ENCODE measurements around the gene TBX2.

Gene TBX2

DNA sequence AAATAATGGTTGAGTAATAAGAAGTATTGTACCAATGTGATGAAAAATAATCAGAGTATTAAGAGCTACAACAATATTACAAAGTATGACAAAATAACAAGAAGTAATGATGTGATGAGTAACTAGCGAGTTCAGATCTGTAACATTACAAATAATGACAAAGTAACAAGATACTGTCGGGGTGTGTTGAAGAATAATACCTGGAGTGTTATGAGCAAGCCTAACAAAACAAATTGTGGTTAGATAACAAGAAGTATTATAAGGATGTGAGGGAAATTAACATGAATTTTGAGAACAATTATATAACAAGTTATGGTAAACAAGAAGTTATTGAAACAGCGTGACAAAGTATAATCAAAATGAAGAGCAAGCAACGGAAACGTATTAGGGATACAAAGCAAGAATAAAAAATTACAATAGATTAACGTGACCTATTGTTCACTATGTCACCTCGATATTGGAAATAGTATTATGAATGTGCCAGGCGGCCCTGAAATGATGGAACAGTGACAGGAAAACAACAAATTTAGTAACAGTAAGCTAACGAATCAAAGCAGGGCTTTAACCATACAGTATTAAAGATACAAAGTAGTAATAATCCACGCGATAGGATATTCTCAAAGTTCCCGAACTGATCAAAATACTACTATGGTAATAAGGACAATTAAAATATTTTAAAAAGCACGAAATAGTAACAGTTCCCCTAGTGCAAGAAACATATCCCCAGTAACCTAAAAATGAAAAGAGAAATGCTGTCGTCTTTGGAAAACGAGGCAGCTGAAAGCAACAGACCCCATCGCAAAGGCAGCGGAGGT is 54.1 kb downstream of the TBX2 start:
- Histone ChIP-seq H3K79me2 (ENCODE audit: control insufficient read depth, insufficient read depth, low read length, poor library complexity) (peaks cover 2% of the 10 kb centered on the region), H3K4me3 (ENCODE audit: low read depth, low read length) (no peak overlapping the region), H3K14ac (ENCODE audit: low read length) (no peak overlapping the region), H2AFZ (ENCODE audit: insufficient read depth, low read length, poor library complexity) (no peak overlapping the region), H3K23ac (ENCODE audit: low read length) (no peak overlapping the region), H2BK120ac (ENCODE audit: insufficient read depth, low read length, poor library complexity) (no peak overlapping the region), H3K4me2 (ENCODE audit: low read length) (no peak overlapping the region), H4K8ac (ENCODE audit: low read depth, low read length) (no peak overlapping the region), H4K12ac (ENCODE audit: low read depth, low read length) (no peak overlapping the region), H3K9me3 (ENCODE audit: insufficient read depth, low read depth, low read length) (peaks cover 8% of the 10 kb centered on the region), H2AK5ac (ENCODE audit: low read length) (no peak overlapping the region), H2BK5ac (ENCODE audit: low read depth, low read length, poor library complexity) (no peak overlapping the region), H3K27ac (ENCODE audit: low read depth, low read length) (no peak overlapping the region), H3K79me1 (ENCODE audit: low read length) (no peaks in the 10 kb centered on the region), H3K27me3 (ENCODE audit: insufficient read depth, low read length) (peaks cover 74% of the 10 kb centered on the region), H3K18ac (ENCODE audit: low read length) (no peak overlapping the region), H3K4ac (ENCODE audit: low read depth, low read length) (no peak overlapping the region), H2BK12ac (ENCODE audit: low read length) (no peak overlapping the region), H3K36me3 (ENCODE audit: control insufficient read depth in 1 of 2, insufficient read depth in 2 of 2, low read length in 2 of 2) (no peaks in the 10 kb centered on the region), H3K4me1 (ENCODE audit: control insufficient read depth in 1 of 2, insufficient read depth in 2 of 2, low read length in 2 of 2) (peaks cover 9 to 17% of the 10 kb centered on the region in 2 experiments), H4K91ac (ENCODE audit: low read depth, low read length) (no peak overlapping the region), H3K9ac (ENCODE audit: low read length) (no peak overlapping the region)
- DNase-seq: no peak
- no CpG with 5 or more reads among the region's 17 CpGs for WGBS (ENCODE audit: extremely low coverage, insufficient coverage, insufficient read length)

DNA sequence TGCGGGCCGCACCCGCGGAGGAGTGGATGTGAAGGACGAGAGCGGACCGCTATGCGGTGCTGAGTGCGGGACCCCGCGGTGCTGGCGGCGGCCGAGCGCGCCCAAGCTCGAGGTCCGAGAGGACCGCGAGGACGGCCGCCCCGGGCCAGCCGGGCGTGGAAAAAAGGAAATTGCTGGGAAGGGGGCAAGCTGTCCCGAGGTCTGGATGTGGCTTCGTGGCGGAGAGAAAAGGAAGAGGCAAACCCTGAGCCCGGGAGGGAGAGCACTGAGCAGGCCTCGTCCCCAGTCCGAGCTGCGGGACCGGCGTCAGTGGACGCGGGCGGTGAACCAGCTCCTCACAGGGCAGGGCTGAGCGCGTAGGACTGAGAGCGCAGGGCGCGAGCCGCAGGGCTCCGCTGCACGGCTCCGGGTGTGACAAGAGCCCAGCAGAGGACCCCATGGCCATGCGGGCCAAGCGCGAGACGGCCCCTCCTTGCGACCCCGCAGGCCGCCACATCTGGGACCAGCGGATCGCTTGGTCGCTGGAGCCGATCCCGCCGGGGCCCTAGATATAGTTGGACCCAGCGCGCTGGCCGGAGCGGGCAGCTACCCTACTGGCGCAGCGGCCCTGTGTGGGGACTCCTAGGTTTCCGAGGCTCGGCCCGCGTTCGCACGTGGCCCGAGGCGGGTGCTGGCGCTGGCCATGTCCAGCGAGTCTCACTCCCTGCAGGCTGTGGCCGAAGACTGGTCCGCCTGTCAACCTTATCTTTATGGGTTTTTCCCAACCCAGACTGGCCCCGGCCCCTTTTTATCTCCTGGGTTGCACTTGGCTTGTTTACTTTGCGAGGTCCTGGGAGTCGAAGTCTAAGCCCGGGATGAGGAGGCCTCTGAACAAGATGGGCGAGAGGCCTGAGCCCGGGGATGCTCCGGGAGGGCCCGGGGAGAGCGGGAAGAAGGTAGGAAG is 55.0 kb downstream of the TBX2 start:
- H3K9ac ChIP-seq (ENCODE audit: low read length): no peak overlapping the region
- H2AFZ ChIP-seq (ENCODE audit: insufficient read depth, low read length, poor library complexity): no peak overlapping the region
- no peak overlapping the region for H3K18ac ChIP-seq (ENCODE audit: low read length)
- no peak overlapping the region for H4K91ac ChIP-seq (ENCODE audit: low read depth, low read length)
- peaks cover 82% of the 10 kb centered on the region for H3K27me3 ChIP-seq (ENCODE audit: insufficient read depth, low read length)
- H3K23ac ChIP-seq (ENCODE audit: low read length): no peak overlapping the region
- no peaks in the 10 kb centered on the region for H3K79me1 ChIP-seq (ENCODE audit: low read length)
- no CpG with 5 or more reads among the region's 86 CpGs for WGBS (ENCODE audit: extremely low coverage, insufficient coverage, insufficient read length)
- H3K9me3 ChIP-seq (ENCODE audit: insufficient read depth, low read depth, low read length): peaks cover 8% of the 10 kb centered on the region
- DNase-seq: no peak
- H2AK5ac ChIP-seq (ENCODE audit: low read length): no peak overlapping the region
- H3K4me1 ChIP-seq (ENCODE audit: control insufficient read depth in 1 of 2, insufficient read depth in 2 of 2, low read length in 2 of 2): peaks cover 9 to 17% of the 10 kb centered on the region in 2 experiments
- peaks cover 2% of the 10 kb centered on the region for H3K79me2 ChIP-seq (ENCODE audit: control insufficient read depth, insufficient read depth, low read length, poor library complexity)
- no peak overlapping the region for H3K27ac ChIP-seq (ENCODE audit: low read depth, low read length)
- no peak overlapping the region for H3K14ac ChIP-seq (ENCODE audit: low read length)
- H3K4me3 ChIP-seq (ENCODE audit: low read depth, low read length): no peak overlapping the region
- peak overlapping the region; percentile 18 for H3K4me2 ChIP-seq (ENCODE audit: low read length)
- H4K12ac ChIP-seq (ENCODE audit: low read depth, low read length): no peak overlapping the region
- no peak overlapping the region for H2BK120ac ChIP-seq (ENCODE audit: insufficient read depth, low read length, poor library complexity)
- no peaks in the 10 kb centered on the region for H3K36me3 ChIP-seq (ENCODE audit: control insufficient read depth in 1 of 2, insufficient read depth in 2 of 2, low read length in 2 of 2)
- no peak overlapping the region for H2BK12ac ChIP-seq (ENCODE audit: low read length)
- no peak overlapping the region for H2BK5ac ChIP-seq (ENCODE audit: low read depth, low read length, poor library complexity)
- H4K8ac ChIP-seq (ENCODE audit: low read depth, low read length): no peak overlapping the region
- no peak overlapping the region for H3K4ac ChIP-seq (ENCODE audit: low read depth, low read length)

DNA sequence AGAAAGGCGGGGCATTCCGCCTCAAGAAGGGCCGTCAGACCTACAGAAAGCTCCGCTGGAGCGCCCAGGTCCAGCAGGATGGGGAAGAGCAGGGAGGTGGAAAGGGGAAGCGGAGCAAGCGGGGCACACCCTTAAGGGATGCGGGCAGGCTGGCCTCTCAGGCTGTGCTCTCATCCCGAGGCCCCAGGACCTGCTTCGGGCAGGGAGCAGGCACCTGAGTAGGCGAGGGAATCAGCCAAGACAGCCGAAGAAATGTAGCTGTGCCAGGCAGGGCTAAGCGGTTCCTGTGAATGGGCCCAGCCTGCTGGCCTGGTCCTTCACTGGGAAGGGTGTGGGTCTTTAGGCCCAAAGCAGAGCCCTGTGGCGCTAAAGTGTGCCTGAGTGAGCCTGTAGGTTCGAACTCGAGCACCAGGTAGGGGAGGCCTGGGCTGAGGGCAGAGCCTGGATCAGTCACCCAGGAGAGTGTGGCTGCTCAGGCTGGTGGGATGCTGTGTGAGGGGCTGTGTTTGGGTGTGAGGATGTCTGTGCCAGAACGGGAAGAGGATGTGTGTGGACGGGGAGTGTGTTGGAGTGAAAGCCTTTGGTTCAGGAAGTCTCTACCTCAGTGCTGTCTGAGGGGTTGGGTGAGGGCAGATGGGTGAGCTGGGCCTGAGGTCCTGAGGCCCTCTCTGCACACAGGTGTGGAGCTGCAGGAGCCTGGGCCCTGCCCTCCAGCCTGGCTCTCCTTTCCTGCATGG is 55.8 kb downstream of the TBX2 start:
- H3K4me1 ChIP-seq (ENCODE audit: control insufficient read depth in 1 of 2, insufficient read depth in 2 of 2, low read length in 2 of 2): peaks cover 9 to 17% of the 10 kb centered on the region in 2 experiments
- H4K12ac ChIP-seq (ENCODE audit: low read depth, low read length): no peak overlapping the region
- peaks cover 8% of the 10 kb centered on the region for H3K9me3 ChIP-seq (ENCODE audit: insufficient read depth, low read depth, low read length)
- H2AK5ac ChIP-seq (ENCODE audit: low read length): no peak overlapping the region
- H4K91ac ChIP-seq (ENCODE audit: low read depth, low read length): no peak overlapping the region
- H3K27me3 ChIP-seq (ENCODE audit: insufficient read depth, low read length): peaks cover 88% of the 10 kb centered on the region
- H2BK12ac ChIP-seq (ENCODE audit: low read length): no peak overlapping the region
- H4K8ac ChIP-seq (ENCODE audit: low read depth, low read length): no peak overlapping the region
- no peak overlapping the region for H3K4me2 ChIP-seq (ENCODE audit: low read length)
- H3K27ac ChIP-seq (ENCODE audit: low read depth, low read length): no peak overlapping the region
- no peak overlapping the region for H2AFZ ChIP-seq (ENCODE audit: insufficient read depth, low read length, poor library complexity)
- WGBS (ENCODE audit: extremely low coverage, insufficient coverage, insufficient read length): no CpG with 5 or more reads among the region's 18 CpGs
- H3K79me2 ChIP-seq (ENCODE audit: control insufficient read depth, insufficient read depth, low read length, poor library complexity): peaks cover 2% of the 10 kb centered on the region
- DNase-seq: no peak
- H3K9ac ChIP-seq (ENCODE audit: low read length): no peak overlapping the region
- no peak overlapping the region for H3K18ac ChIP-seq (ENCODE audit: low read length)
- H3K14ac ChIP-seq (ENCODE audit: low read length): no peak overlapping the region
- no peak overlapping the region for H2BK5ac ChIP-seq (ENCODE audit: low read depth, low read length, poor library complexity)
- no peak overlapping the region for H3K4ac ChIP-seq (ENCODE audit: low read depth, low read length)
- no peak overlapping the region for H3K23ac ChIP-seq (ENCODE audit: low read length)
- H3K36me3 ChIP-seq (ENCODE audit: control insufficient read depth in 1 of 2, insufficient read depth in 2 of 2, low read length in 2 of 2): no peaks in the 10 kb centered on the region
- H3K4me3 ChIP-seq (ENCODE audit: low read depth, low read length): peak overlapping the region; percentile 52
- H3K79me1 ChIP-seq (ENCODE audit: low read length): no peaks in the 10 kb centered on the region
- no peak overlapping the region for H2BK120ac ChIP-seq (ENCODE audit: insufficient read depth, low read length, poor library complexity)

DNA sequence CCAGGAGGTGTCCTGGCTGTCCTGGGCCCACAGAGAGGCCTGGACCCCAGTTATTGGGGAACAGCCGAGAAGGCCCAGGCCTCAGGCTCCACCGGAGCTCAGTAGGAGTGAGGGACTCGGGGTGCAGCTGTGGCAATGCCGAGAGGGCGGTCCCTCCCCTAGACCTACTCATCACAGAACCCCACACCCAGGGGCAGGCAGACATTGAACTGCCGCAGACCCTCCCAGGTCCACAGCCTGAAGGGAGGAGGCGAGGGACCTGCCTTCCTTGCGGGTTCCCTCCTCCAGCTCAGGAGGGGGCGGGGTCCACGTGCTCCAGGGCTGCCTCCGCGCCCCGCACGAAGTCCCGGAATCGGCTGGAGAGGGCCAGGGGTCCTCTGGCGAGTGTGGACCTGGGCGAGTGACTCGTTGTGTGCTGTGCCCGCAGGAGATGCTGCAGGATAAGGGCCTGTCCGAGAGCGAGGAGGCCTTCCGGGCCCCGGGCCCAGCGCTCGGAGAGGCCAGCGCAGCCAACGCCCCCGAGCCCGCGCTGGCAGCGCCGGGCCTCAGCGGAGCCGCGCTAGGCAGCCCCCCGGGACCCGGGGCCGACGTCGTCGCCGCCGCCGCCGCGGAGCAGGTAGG is 56.5 kb downstream of the TBX2 start:
- no peak overlapping the region for H3K14ac ChIP-seq (ENCODE audit: low read length)
- no peak overlapping the region for H2BK5ac ChIP-seq (ENCODE audit: low read depth, low read length, poor library complexity)
- H3K27me3 ChIP-seq (ENCODE audit: insufficient read depth, low read length): peaks cover 88% of the 10 kb centered on the region
- H3K36me3 ChIP-seq (ENCODE audit: control insufficient read depth in 1 of 2, insufficient read depth in 2 of 2, low read length in 2 of 2): no peaks in the 10 kb centered on the region
- H3K4ac ChIP-seq (ENCODE audit: low read depth, low read length): no peak overlapping the region
- peaks cover 9 to 14% of the 10 kb centered on the region in 2 experiments for H3K4me1 ChIP-seq (ENCODE audit: control insufficient read depth in 1 of 2, insufficient read depth in 2 of 2, low read length in 2 of 2)
- H2BK120ac ChIP-seq (ENCODE audit: insufficient read depth, low read length, poor library complexity): no peak overlapping the region
- no peak overlapping the region for H2AK5ac ChIP-seq (ENCODE audit: low read length)
- no CpG with 5 or more reads among the region's 47 CpGs for WGBS (ENCODE audit: extremely low coverage, insufficient coverage, insufficient read length)
- H2BK12ac ChIP-seq (ENCODE audit: low read length): no peak overlapping the region
- H3K4me3 ChIP-seq (ENCODE audit: low read depth, low read length): no peak overlapping the region
- no peak overlapping the region for H4K8ac ChIP-seq (ENCODE audit: low read depth, low read length)
- no peak overlapping the region for H3K23ac ChIP-seq (ENCODE audit: low read length)
- H4K91ac ChIP-seq (ENCODE audit: low read depth, low read length): no peak overlapping the region
- H3K9me3 ChIP-seq (ENCODE audit: insufficient read depth, low read depth, low read length): peaks cover 8% of the 10 kb centered on the region
- H3K79me2 ChIP-seq (ENCODE audit: control insufficient read depth, insufficient read depth, low read length, poor library complexity): peaks cover 2% of the 10 kb centered on the region
- no peak overlapping the region for H2AFZ ChIP-seq (ENCODE audit: insufficient read depth, low read length, poor library complexity)
- no peak overlapping the region for H3K4me2 ChIP-seq (ENCODE audit: low read length)
- H4K12ac ChIP-seq (ENCODE audit: low read depth, low read length): no peak overlapping the region
- no peak for DNase-seq
- no peaks in the 10 kb centered on the region for H3K79me1 ChIP-seq (ENCODE audit: low read length)
- no peak overlapping the region for H3K27ac ChIP-seq (ENCODE audit: low read depth, low read length)
- no peak overlapping the region for H3K18ac ChIP-seq (ENCODE audit: low read length)
- H3K9ac ChIP-seq (ENCODE audit: low read length): no peak overlapping the region

Data from trophoblast cell (in vitro differentiated cells and primary cell).